DMS53 treated with DMSO at 0.1 percent for 48 hours (cell line): ENCODE measurements around the gene MAN1C1.

Experiments
- DNase-seq: peaks from one replicate; lab custom pipeline; 2025; ENCODE audit not compliant: unreplicated experiment; lab: John Stamatoyannopoulos, UW

The MAN1C1 gene

GRCh38 chr1:25832336-25833037 lies 215.9 kb downstream of the MAN1C1 start:
- DNase-seq, result no peak

DNA sequence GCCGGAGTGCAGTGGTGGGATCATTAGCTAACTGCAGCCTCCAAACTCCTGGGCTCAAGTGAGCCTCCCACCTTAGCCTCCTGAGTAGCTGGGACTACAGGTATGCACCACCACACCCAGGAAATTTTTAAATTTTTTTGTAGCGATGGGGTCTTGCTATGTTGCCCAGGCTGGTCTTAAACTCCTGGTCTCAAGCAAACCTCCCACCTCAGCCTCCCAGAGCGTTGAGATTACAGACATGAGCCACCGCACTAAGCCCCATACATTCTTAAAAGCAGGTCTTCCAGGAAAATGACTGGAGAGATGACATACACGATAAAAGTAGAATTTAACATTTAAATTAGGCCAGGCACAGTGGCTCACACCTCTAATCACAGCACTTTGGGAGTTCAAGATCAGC lies 216.6 kb downstream of the MAN1C1 start:
- no peak for DNase-seq
